Panc1 (cell line): ENCODE results near the gene CBLN1. TPM values are rescaled to one million over a fixed set of nuclear protein-coding genes. Genes with fewer than 3 reads are reported as not detected.

Experiments
- ATAC-seq: fragments of 200-7000 bp; cut with Tn5 transposase; 2 replicates; pipeline ENCODE4 v1.9.1; 2020; ENCODE audit warnings: mild to moderate bottlenecking, moderate library complexity
- BruUV-seq: library from RNA; stranded (reverse); fragments of 400-500 nt; replicated peaks from 2 replicates; lab custom pipeline; 2021; lab: Mats Ljungman, UMichigan
- CTCF ChIA-PET: fragments of 300-600 bp; sonication (Branson Sonifier 250); formaldehyde crosslinking; loops from one replicate; lab custom pipeline; 2022; ENCODE audit warnings: antibody characterized with exemption; lab: Charles Lee
- POLR2A ChIA-PET: fragments of 300-600 bp; sonication (Branson Sonifier 250); formaldehyde crosslinking; loops from one replicate; lab custom pipeline; 2022; ENCODE audit warnings: antibody characterized with exemption; lab: Charles Lee
- DNase-seq: peaks from one replicate; pipeline ENCODE4 v3.0.0-alpha.2; 2010; ENCODE audit warnings: low read depth, low spot score
- H3K27ac ChIP-seq: 2 replicates; pipeline ENCODE4 v1.5.1; 2011; ENCODE audit warnings: mild to moderate bottlenecking, low read length, inconsistent platforms
- H3K27me3 ChIP-seq: fragments of 200-500 bp; sonication (Bioruptor generic); 2 replicates; pipeline ENCODE4 v1.6.0; 2014; ENCODE audit warnings: low read length, inconsistent platforms; ENCODE audit not compliant: control insufficient read depth, insufficient read depth
- H3K36me3 ChIP-seq: fragments of 200-500 bp; sonication (Bioruptor generic); 2 replicates; pipeline ENCODE4 v1.5.1; 2014; ENCODE audit warnings: inconsistent platforms, mild to moderate bottlenecking, low read length, moderate library complexity; ENCODE audit not compliant: control insufficient read depth, insufficient read depth
- H3K4me1 ChIP-seq: 2 replicates; pipeline ENCODE4 v1.5.1; 2011; ENCODE audit warnings: inconsistent platforms, mild to moderate bottlenecking, low read length, moderate library complexity; ENCODE audit not compliant: control insufficient read depth, insufficient read depth
- H3K4me3 ChIP-seq, 2 experiments: 2 replicates each; pipeline ENCODE4 v1.5.1; 2011 to 2012; ENCODE audit warnings: low read depth in 2 of 2, low read length in 2 of 2, mild to moderate bottlenecking in 2 of 2, inconsistent platforms in 1 of 2, moderate library complexity in 1 of 2
- H3K9me3 ChIP-seq: fragments of 200-500 bp; sonication (Bioruptor generic); 2 replicates; pipeline ENCODE4 v1.5.1; 2014; ENCODE audit warnings: low read depth, mild to moderate bottlenecking, inconsistent platforms, low read length, moderate library complexity; ENCODE audit not compliant: control insufficient read depth, insufficient read depth
- CTCF ChIP-seq: fragments of 450-650 bp; IDR thresholded peaks from 2 replicates; pipeline ENCODE4 v1.5.1; 2017; ENCODE audit warnings: mild to moderate bottlenecking
- POLR2AphosphoS5 ChIP-seq: IDR thresholded peaks from 2 replicates; pipeline ENCODE4 v1.6.1; 2012; ENCODE audit warnings: mild to moderate bottlenecking, low read depth, low read length, moderate library complexity
- SIN3A ChIP-seq: IDR thresholded peaks from 2 replicates; pipeline ENCODE4 v1.6.1; 2012; ENCODE audit warnings: low read depth, mild to moderate bottlenecking, low read length, moderate library complexity, borderline replicate concordance; ENCODE audit not compliant: insufficient read depth
- TCF7L2 ChIP-seq: IDR thresholded peaks from 2 replicates; pipeline ENCODE4 v1.6.1; 2011; ENCODE audit warnings: mild to moderate bottlenecking, low read depth, low read length, inconsistent platforms
- in situ Hi-C: cut with HindIII; loops from 2 replicates; pipeline ENCODE4 v1.10.0; 2016; ENCODE audit warnings: low sequenced_read_pairs, low pct_unique_long_range_greater_than_20kb
- intact Hi-C: fragments of 100-400 bp; cut with micrococcal nuclease; formaldehyde crosslinking; loops from one replicate; pipeline ENCODE4 v1.10.0; 2022; ENCODE audit not compliant: unreplicated experiment
- total RNA-seq: library from RNA; stranded (reverse); gene quantifications from one replicate; pipeline ENCODE4 v1.2.1, GENCODE V29; 2021; ENCODE audit not compliant: unreplicated experiment
- TF ChIP-seq, protein P1 (sequence below), 2 experiments: IDR thresholded peaks; 2 replicates each; pipeline ENCODE4 v1.6.1; 2011 to 2012; ENCODE audit warnings: low read depth in 2 of 2, control low read depth in 1 of 2, low read length in 1 of 2, mild to moderate bottlenecking in 1 of 2, moderate library complexity in 1 of 2; ENCODE audit not compliant: insufficient read depth in 1 of 2

Gene CBLN1
- total RNA-seq, 1 experiment from 2014 or later: not detected

GRCh38 chr16:49282690-49283375 is 1.2 kb upstream of the CBLN1 start:
- ChIA-PET CTCF (no interaction called here), POLR2A (no interaction called here)
- no peaks in the 10 kb centered on the region for H3K4me1 ChIP-seq
- intact Hi-C loops (no loop called here), in situ Hi-C loops (no loop called here)
- H3K9me3 ChIP-seq: no peaks in the 10 kb centered on the region
- no TSS peak for BruUV-seq
- H3K27ac ChIP-seq: no peak overlapping the region
- ATAC-seq (peak; percentile 65; the same call in 1 of the 2 replicates), DNase-seq (no peak)
- H3K36me3 ChIP-seq: no peaks in the 10 kb centered on the region
- TF ChIP-seq POLR2AphosphoS5 (no peak), CTCF (no peak), TCF7L2 (no peak), SIN3A (no peak)
- TF ChIP-seq, protein P1, sequence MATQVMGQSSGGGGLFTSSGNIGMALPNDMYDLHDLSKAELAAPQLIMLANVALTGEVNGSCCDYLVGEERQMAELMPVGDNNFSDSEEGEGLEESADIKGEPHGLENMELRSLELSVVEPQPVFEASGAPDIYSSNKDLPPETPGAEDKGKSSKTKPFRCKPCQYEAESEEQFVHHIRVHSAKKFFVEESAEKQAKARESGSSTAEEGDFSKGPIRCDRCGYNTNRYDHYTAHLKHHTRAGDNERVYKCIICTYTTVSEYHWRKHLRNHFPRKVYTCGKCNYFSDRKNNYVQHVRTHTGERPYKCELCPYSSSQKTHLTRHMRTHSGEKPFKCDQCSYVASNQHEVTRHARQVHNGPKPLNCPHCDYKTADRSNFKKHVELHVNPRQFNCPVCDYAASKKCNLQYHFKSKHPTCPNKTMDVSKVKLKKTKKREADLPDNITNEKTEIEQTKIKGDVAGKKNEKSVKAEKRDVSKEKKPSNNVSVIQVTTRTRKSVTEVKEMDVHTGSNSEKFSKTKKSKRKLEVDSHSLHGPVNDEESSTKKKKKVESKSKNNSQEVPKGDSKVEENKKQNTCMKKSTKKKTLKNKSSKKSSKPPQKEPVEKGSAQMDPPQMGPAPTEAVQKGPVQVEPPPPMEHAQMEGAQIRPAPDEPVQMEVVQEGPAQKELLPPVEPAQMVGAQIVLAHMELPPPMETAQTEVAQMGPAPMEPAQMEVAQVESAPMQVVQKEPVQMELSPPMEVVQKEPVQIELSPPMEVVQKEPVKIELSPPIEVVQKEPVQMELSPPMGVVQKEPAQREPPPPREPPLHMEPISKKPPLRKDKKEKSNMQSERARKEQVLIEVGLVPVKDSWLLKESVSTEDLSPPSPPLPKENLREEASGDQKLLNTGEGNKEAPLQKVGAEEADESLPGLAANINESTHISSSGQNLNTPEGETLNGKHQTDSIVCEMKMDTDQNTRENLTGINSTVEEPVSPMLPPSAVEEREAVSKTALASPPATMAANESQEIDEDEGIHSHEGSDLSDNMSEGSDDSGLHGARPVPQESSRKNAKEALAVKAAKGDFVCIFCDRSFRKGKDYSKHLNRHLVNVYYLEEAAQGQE (IDR thresholded peaks at IDR 0.05; ENCODE audit: insufficient read depth in 1 of 2, low read depth in 2 of 2, low read length in 1 of 2): no peak
- H3K27me3 ChIP-seq: peaks cover 5% of the 10 kb centered on the region
- no peak overlapping the region; a peak in 1 of 4 replicates for H3K4me3 ChIP-seq

DNA sequence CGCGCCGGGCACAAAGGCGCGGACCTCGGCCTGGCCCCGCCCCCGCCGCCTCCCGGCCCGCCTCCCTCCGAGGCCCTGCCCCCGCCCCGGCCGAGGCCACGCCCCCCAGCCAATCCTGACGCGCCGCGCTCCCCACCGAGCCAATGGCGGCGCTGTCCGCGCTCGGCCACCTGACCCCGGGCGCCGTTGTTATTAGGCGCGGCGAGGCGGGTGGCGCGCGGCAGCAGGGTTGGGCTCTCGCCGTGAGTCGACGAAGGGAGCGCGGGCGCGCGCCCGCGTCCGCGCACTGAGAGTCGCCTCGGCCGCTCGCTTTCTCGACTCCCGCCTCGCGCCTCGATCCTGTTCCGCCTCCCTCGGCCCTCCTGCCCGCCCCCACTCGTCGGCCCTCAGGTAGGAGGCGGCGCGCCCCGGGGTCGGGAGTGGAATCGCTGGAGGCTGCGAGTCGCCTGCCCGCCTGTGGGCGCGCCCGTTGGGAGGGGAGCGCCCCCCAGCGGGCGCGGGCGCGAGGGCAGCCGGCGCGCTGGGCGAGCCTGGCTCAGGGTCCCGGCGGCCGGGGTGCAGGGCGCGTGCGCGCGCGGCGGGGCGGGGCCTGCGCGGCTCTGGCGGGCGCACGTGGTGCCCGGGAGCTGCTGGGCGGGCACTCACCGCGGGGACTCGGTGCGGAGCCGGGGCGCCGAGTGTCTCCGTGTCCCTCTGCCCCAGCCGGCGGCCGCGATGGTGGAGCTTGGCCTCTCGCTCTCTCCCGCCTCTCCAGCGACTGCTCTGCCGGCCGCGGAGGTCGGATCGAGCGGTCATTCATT is 405 bp upstream of the CBLN1 start:
- intact Hi-C loops (no loop called here), in situ Hi-C loops (no loop called here)
- POLR2A ChIA-PET: no interaction called here
- TF ChIP-seq POLR2AphosphoS5: no peak
- TF ChIP-seq SIN3A: no peak
- no peak for TF ChIP-seq TCF7L2
- TF ChIP-seq, protein P1 (IDR thresholded peaks at IDR 0.05; ENCODE audit: insufficient read depth in 1 of 2, low read depth in 2 of 2, low read length in 1 of 2): no peak
- no peak; the same call in 1 of the 2 replicates for TF ChIP-seq CTCF
- peaks cover 5% of the 10 kb centered on the region for H3K27me3 ChIP-seq
- ATAC-seq (no peak), DNase-seq (no peak)
- H3K9me3 ChIP-seq: no peaks in the 10 kb centered on the region
- no peaks in the 10 kb centered on the region for H3K36me3 ChIP-seq
- H3K4me3 ChIP-seq: no peak overlapping the region; a peak in 1 of 4 replicates
- no peak overlapping the region for H3K27ac ChIP-seq
- BruUV-seq: no TSS peak
- no peaks in the 10 kb centered on the region for H3K4me1 ChIP-seq
- CTCF ChIA-PET: no interaction called here
